GM12878 (cell line): Measurements from ENCODE around the gene IGSF8. TPM values are rescaled to one million over a fixed set of nuclear protein-coding genes. Genes with fewer than 3 reads are reported as not detected.

Experiments used
- ATAC-seq: fragments of 200-7000 bp; cut with Tn5 transposase; 3 replicates; pipeline ENCODE4 v1.9.1; 2020; ENCODE audit warnings: mild to moderate bottlenecking, moderate library complexity
- BruUV-seq: library from RNA; stranded (reverse); fragments of 400-500 nt; replicated peaks from 2 replicates; lab custom pipeline; 2021; lab: Mats Ljungman, UMichigan
- CTCF ChIA-PET: fragments of 300-600 bp; sonication (Branson Sonifier 250); formaldehyde crosslinking; extraction: SDS; loops from one replicate; lab custom pipeline; 2021; ENCODE audit warnings: inconsistent platforms; lab: Yijun Ruan, JAX
- POLR2A ChIA-PET: fragments of 350-600 bp; formaldehyde crosslinking; extraction: SDS; loops from one replicate; lab custom pipeline; 2021; ENCODE audit warnings: inconsistent platforms; lab: Charles Lee
- RAD21 ChIA-PET: fragments of 300-600 bp; sonication (Branson Sonifier 250); formaldehyde crosslinking; loops from one replicate; lab custom pipeline; 2023; ENCODE audit warnings: antibody characterized with exemption; ENCODE audit not compliant: unreplicated experiment; lab: Charles Lee
- SMC1A ChIA-PET: fragments of 300-600 bp; sonication (Branson Sonifier 250); formaldehyde crosslinking; loops from one replicate; lab custom pipeline; 2023; ENCODE audit not compliant: unreplicated experiment, uncharacterized antibody; lab: Charles Lee
- DNase-seq: peaks from one replicate; pipeline ENCODE4 v3.0.0-alpha.2; 2011; ENCODE audit warnings: low read depth, low spot score
- FAIRE-seq: peaks from 3 replicates; lab custom pipeline; 2011; peaks lifted over from hg19 to GRCh38; lab: Jason Lieb, UNC
- H2AFZ ChIP-seq: 2 replicates; pipeline ENCODE4 v1.6.0; 2011; ENCODE audit warnings: low read depth, low read length, control low read depth; ENCODE audit not compliant: control insufficient read depth
- H3K27ac ChIP-seq: 2 replicates; pipeline ENCODE4 v1.5.1; 2011; ENCODE audit warnings: control low read depth; ENCODE audit not compliant: control insufficient read depth, insufficient read depth
- H3K27me3 ChIP-seq, 2 experiments: replicated peaks in 1 of 2; 2 replicates each; pipeline versions ENCODE4 v1.6.0 to v1.6.1; 2011; ENCODE audit warnings: low read length in 1 of 2; ENCODE audit not compliant: control insufficient read depth in 2 of 2, insufficient read depth in 2 of 2
- H3K36me3 ChIP-seq, 2 experiments: 2 replicates each; pipeline ENCODE4 v1.5.1; 2011; ENCODE audit warnings: low read length in 1 of 2; ENCODE audit not compliant: control insufficient read depth in 2 of 2, insufficient read depth in 2 of 2
- H3K4me1 ChIP-seq: 2 replicates; pipeline ENCODE4 v1.6.1; 2011; ENCODE audit warnings: mild to moderate bottlenecking, low read length, moderate library complexity, mixed read lengths; ENCODE audit not compliant: control insufficient read depth, insufficient read depth
- H3K4me2 ChIP-seq: 2 replicates; pipeline ENCODE4 v1.6.0; 2011; ENCODE audit warnings: control low read depth; ENCODE audit not compliant: control insufficient read depth, insufficient read depth
- H3K4me3 ChIP-seq: fragments of 200-600 bp; sonication (generic); 2 replicates; pipeline ENCODE4 v1.5.1; 2016
- H3K79me2 ChIP-seq: 2 replicates; pipeline ENCODE4 v1.6.0; 2011; ENCODE audit warnings: low read length; ENCODE audit not compliant: control insufficient read depth, insufficient read depth
- H3K9ac ChIP-seq: 2 replicates; pipeline ENCODE4 v1.8.0; 2011; ENCODE audit warnings: low read length, control low read depth, mixed read lengths; ENCODE audit not compliant: control insufficient read depth, insufficient read depth
- H3K9me3 ChIP-seq: replicated peaks from 3 replicates; pipeline ENCODE4 v1.5.1; 2011; ENCODE audit warnings: mild to moderate bottlenecking, low read length; ENCODE audit not compliant: control insufficient read depth, insufficient read depth
- H4K20me1 ChIP-seq: 2 replicates; pipeline ENCODE4 v1.6.0; 2011; ENCODE audit not compliant: control insufficient read depth, insufficient read depth
- BMI1 ChIP-seq: fragments of 450-650 bp; IDR thresholded peaks from 2 replicates; pipeline ENCODE4 v1.6.1; 2016; ENCODE audit warnings: mild to moderate bottlenecking, moderate library complexity, borderline replicate concordance
- EP300 ChIP-seq, 2 experiments: fragments of 150-350 bp in 1 of 2; IDR thresholded peaks; 2 replicates each; pipeline ENCODE4 v1.6.1; 2011 to 2012; ENCODE audit warnings: low read depth in 2 of 2, low read length in 2 of 2, borderline replicate concordance in 1 of 2, improper control_type of control experiment in 1 of 2, inconsistent platforms in 1 of 2; ENCODE audit not compliant: control insufficient read depth in 1 of 2
- ESRRA ChIP-seq: IDR thresholded peaks from 2 replicates; pipeline ENCODE4 v1.6.1; 2012; ENCODE audit warnings: mild to moderate bottlenecking, low read length, improper control_type of control experiment
- GATAD2B ChIP-seq: fragments of 450-650 bp; conservative IDR thresholded peaks from 2 replicates; pipeline ENCODE4 v1.6.1; 2017; ENCODE audit warnings: low read depth, mild to moderate bottlenecking, moderate library complexity
- HDAC6 ChIP-seq: fragments of 200-600 bp; sonication (generic); IDR thresholded peaks from one replicate; pipeline ENCODE4 v1.8.0; 2017; ENCODE audit warnings: antibody characterized with exemption; ENCODE audit not compliant: unreplicated experiment
- JUNB ChIP-seq: IDR thresholded peaks from 2 replicates; pipeline ENCODE4 v1.6.1; 2016; ENCODE audit warnings: antibody characterized with exemption, mild to moderate bottlenecking
- NFIC ChIP-seq: IDR thresholded peaks from 2 replicates; pipeline ENCODE4 v1.6.1; 2012; ENCODE audit warnings: low read depth, mild to moderate bottlenecking, inconsistent platforms, low read length, moderate library complexity
- NFYB ChIP-seq: IDR thresholded peaks from 2 replicates; pipeline ENCODE4 v1.6.1; 2011; ENCODE audit warnings: low read depth, mild to moderate bottlenecking, low read length, improper control_type of control experiment, moderate library complexity; ENCODE audit not compliant: insufficient read depth
- SMAD5 ChIP-seq: IDR thresholded peaks from 2 replicates; pipeline ENCODE4 v1.6.1; 2016; ENCODE audit warnings: antibody characterized with exemption, low read depth
- SMARCA5 ChIP-seq: fragments of 450-650 bp; IDR thresholded peaks from 2 replicates; pipeline ENCODE4 v1.6.1; 2017; ENCODE audit warnings: mild to moderate bottlenecking
- SMC3 ChIP-seq: IDR thresholded peaks from 2 replicates; pipeline ENCODE4 v1.6.1; 2011; ENCODE audit warnings: low read length, improper control_type of control experiment, borderline replicate concordance
- STAT1 ChIP-seq: fragments of 450-650 bp; conservative IDR thresholded peaks from 2 replicates; pipeline ENCODE4 v1.6.1; 2014; ENCODE audit warnings: antibody characterized with exemption, mild to moderate bottlenecking
- STAT3 ChIP-seq: IDR thresholded peaks from 2 replicates; pipeline ENCODE4 v1.6.1; 2011; ENCODE audit warnings: low read depth, low read length, improper control_type of control experiment
- TCF3 ChIP-seq: IDR thresholded peaks from 2 replicates; pipeline ENCODE4 v1.6.1; 2012; ENCODE audit warnings: low read depth, mild to moderate bottlenecking, low read length, borderline replicate concordance; ENCODE audit not compliant: insufficient read depth
- WRNIP1 ChIP-seq: IDR thresholded peaks from 2 replicates; pipeline ENCODE4 v1.6.1; 2011; ENCODE audit warnings: low read depth, low read length, improper control_type of control experiment, borderline replicate concordance
- WGBS: methylation state at CpG from one replicate; pipeline ENCODE4 v1.1.6; 2016; ENCODE audit warnings: low lambda C conversion rate; ENCODE audit not compliant: insufficient replicate concordance, insufficient coverage; ENCODE audit errors: missing lambda C conversion rate; 5-methylcytosine and 5-hydroxymethylcytosine counted together
- in situ Hi-C: fragments of 300-500 bp; cut with MboI; formaldehyde crosslinking; loops from 9 replicates; pipeline ENCODE4 v1.14.3; 2018; ENCODE audit warnings: mixed read lengths
- intact Hi-C: fragments of 100-400 bp; cut with micrococcal nuclease; formaldehyde crosslinking; loops from one replicate; pipeline ENCODE4 v1.14.2; 2022; ENCODE audit not compliant: unreplicated experiment
- polyA plus RNA-seq, 11 experiments: library from polyadenylated mRNA; depleted of rRNA in 4 of 11; unstranded in 6 of 11; stranded (reverse) in 5 of 11; fragments of >200 nt; fragmentation: Nextera tagmentation in 4 of 11; fragmentation: Illumina TruSeq in 1 of 11; extraction: Ambion mirVana in 4 of 11; extraction: Trizol in 1 of 11; gene quantifications; 1 replicate in 1 of 11; 2 replicates in 10 of 11; pipeline versions ENCODE4 v1.2.1 to v1.2.3, GENCODE V29; 2011 to 2016; ENCODE audit warnings: inconsistent platforms in 2 of 11, missing spikeins in 2 of 11, low read depth in 1 of 11
- total RNA-seq, 4 experiments: library from RNA; depleted of rRNA in 3 of 4; stranded (reverse); fragments of >200 nt in 3 of 4; fragmentation: Illumina TruSeq in 1 of 4; extraction: Trizol in 1 of 4; gene quantifications; 2 replicates each; pipeline versions ENCODE4 v1.2.1 to v1.2.3, GENCODE V29; 2013 to 2021
- TF ChIP-seq, protein P1 (sequence below): fragments of 450-650 bp; conservative IDR thresholded peaks from 2 replicates; pipeline ENCODE4 v1.6.1; 2017; ENCODE audit warnings: mild to moderate bottlenecking, moderate library complexity

IGSF8 gene
- total and polyA plus RNA-seq, 10 of the 15 experiments (the other 5 are each of a cell fraction or from before 2014, with no cell fraction given), result 0.64 to 24.7 (median 13.9) TPM

DNA sequence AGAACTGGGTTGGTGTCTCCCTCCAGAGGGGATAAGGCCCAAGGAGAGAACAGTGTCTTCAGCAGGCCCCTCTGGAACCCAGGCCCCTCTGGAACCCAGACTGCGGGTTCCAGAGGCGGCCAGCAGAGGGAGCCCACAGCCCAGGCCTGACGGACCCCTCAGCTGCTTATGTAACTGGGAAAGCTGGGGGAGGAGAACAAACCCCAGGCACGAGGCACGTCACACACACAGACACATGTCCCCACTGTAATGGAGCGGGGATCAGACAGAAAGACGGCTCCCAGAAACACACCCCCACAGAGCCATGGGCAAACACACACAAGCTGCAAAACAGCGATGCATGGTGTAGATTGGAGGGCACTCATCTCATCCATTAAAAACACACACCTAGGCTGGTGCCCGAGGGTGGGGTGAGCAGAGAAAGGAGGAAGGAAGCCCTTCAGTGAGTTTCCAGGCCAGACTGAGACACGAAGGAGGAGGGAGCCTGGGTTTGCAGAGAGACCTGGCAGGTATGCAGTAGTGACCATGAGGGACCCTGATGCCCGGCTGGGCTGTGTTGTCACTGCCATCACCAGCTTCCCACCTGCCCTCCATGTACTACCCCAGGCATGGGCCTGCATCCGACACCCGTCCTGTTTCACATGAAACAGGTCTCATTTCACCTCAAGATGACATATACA, 2.8 kb upstream of the IGSF8 start (continued):
- peak in 1 of 2 experiments; percentile 16; a peak in 1 of 4 replicates for TF ChIP-seq EP300 (IDR thresholded peaks at IDR 0.05; ENCODE audit: borderline replicate concordance in 1 of 2, control insufficient read depth in 1 of 2, low read depth in 2 of 2, low read length in 2 of 2)
- TF ChIP-seq, protein P1, sequence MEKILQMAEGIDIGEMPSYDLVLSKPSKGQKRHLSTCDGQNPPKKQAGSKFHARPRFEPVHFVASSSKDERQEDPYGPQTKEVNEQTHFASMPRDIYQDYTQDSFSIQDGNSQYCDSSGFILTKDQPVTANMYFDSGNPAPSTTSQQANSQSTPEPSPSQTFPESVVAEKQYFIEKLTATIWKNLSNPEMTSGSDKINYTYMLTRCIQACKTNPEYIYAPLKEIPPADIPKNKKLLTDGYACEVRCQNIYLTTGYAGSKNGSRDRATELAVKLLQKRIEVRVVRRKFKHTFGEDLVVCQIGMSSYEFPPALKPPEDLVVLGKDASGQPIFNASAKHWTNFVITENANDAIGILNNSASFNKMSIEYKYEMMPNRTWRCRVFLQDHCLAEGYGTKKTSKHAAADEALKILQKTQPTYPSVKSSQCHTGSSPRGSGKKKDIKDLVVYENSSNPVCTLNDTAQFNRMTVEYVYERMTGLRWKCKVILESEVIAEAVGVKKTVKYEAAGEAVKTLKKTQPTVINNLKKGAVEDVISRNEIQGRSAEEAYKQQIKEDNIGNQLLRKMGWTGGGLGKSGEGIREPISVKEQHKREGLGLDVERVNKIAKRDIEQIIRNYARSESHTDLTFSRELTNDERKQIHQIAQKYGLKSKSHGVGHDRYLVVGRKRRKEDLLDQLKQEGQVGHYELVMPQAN, result no peak
- no peak for TF ChIP-seq GATAD2B
- peak; percentile 89 for TF ChIP-seq SMC3
- TF ChIP-seq JUNB, result no peak
- TF ChIP-seq NFYB, result no peak
- no peak for TF ChIP-seq TCF3

DNA sequence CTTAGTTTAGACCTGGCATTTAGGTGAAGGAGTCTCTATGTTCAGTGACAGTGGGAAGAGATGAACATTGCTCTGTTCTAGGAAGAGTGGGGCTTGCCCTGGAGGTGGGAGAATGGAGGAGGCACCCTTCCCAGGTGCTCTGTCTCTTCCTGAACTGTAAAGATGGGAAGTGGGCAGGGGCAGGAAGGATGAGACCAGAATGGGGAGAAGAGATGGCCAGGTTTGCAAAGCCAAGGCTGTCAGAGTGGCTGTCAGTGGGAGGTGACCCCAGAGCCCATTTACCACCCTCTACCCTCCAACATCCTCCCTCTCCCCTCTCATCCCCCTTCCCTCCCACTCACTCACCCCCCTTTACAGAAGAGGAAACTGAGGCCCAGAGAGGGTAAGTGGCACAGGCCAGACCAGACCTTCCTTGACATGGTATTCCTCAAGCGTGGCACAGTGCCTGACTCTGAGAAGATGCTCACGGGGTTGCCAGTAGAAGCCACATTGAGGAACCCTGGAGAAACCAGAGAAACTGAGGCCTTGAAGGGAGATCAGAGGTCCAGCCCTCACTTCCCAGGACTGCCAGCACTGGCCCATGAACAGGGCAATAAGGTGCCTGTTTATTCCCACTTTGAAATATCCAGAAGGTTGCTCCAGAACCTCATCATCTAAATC, 1.4 kb upstream of the IGSF8 start:
- ATAC-seq (no peak), DNase-seq (no peak), FAIRE-seq (no peak)
- Histone ChIP-seq H2AFZ (no peak overlapping the region), H3K4me1 (peaks cover 25% of the 10 kb centered on the region), H3K36me3 (no peaks in the 10 kb centered on the region; a peak in 1 of 4 replicates), H3K4me3 (no peak overlapping the region), H3K9ac (no peak overlapping the region), H4K20me1 (no peaks in the 10 kb centered on the region; the same call in 1 of the 2 replicates), H3K27ac (no peak overlapping the region), H3K79me2 (peaks cover 9% of the 10 kb centered on the region), H3K27me3 (no peaks in the 10 kb centered on the region), H3K9me3 (no peaks in the 10 kb centered on the region), H3K4me2 (no peak overlapping the region)
- intact Hi-C loops (no loop called here), in situ Hi-C loops (loop anchor here (5.0 kb wide), 3 partner anchors 152 to 277 kb away; no protein-coding TSS in a partner anchor)
- ChIA-PET POLR2A (interaction anchor here (1.3 to 2.0 kb wide), 4 partner anchors 69 to 192 kb away, joined by 4 to 8 read pairs (median 4); no protein-coding TSS in a partner anchor), SMC1A (interaction anchor here (0.6 to 4.0 kb wide), 12 partner anchors 14 to 277 kb away, joined by 3 to 36 read pairs (median 4); no protein-coding TSS in a partner anchor), CTCF (interaction anchor here (0.8 to 30.2 kb wide), 20 partner anchors 9 to 506 kb away, joined by 3 to 1035 read pairs (median 22); partner anchors contain the start of genes CASQ1, KCNJ10 and KCNJ9), RAD21 (interaction anchor here (0.9 to 6.8 kb wide), 9 partner anchors 48 to 277 kb away, joined by 3 to 85 read pairs (median 4); partner anchors contain the start of gene DCAF8)
- no TSS peak for BruUV-seq
- 97% methylated on average over 2 of the region's 2 CpGs for WGBS
- TF ChIP-seq SMARCA5, result no peak
- no peak for TF ChIP-seq STAT1
- no peak for TF ChIP-seq BMI1
- no peak for TF ChIP-seq STAT3
- TF ChIP-seq ESRRA, result no peak
- no peak for TF ChIP-seq SMAD5
- no peak for TF ChIP-seq WRNIP1
- TF ChIP-seq HDAC6, result no peak
- no peak for TF ChIP-seq NFIC
